Stimulated activated CD8-positive, alpha-beta memory T cell treated with anti-CD3 and anti-CD28 coated beads, Interleukin-15, amount 100 ng/mL, for 24 hours (primary cell): Measurements from ENCODE around the gene GNPNAT1.
A peak's percentile ranks its signal among the peaks of the same experiment; 100 is the strongest.

ENCODE experiments used
- DNase-seq: peaks from one replicate; pipeline ENCODE4 v3.0.0-alpha.2; 2020; ENCODE audit warnings: low read depth

GNPNAT1 gene

DNA sequence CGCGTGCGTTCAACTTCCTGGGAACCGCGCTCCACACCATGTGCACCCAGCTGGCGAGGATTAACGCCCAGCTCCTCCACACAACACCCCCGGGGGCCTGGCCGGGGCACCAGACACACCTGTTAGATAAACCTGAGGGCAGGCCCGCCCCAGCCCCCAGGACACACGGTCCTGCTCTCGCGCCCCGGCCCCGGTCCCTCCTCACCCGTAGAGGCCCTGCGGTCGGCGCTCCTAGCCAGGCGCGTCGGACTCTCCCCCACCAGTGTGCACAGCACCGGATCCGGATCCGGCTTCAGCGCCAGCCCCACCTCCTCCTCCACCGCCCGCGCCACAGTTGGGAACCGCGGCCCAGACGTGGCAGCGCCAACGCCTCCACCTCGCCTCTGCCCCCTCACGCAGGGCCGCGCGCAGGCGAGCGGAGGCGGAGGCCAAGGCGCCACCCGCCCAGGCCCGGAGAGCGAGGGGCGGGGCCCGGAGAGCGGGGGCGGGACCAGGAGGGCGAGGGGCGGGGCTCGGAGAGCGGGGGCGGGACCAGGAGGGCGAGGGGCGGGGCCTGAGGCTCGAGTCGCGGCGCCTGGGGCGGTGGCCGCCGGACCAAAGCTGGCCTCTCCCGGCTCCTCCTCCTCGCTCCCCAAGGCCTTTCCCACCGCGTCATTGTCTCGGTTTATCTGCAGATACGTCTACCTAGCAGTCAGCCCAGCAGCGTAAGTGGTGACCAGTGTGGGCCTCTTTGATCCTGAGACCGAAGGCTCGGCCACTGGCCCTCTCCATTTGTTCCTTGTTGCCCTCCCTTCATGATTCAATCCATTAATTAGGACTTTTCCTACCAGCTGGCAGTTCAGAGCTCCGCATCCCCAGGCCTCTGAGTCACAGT lies at the start of gene GNPNAT1:
TSS of gene GNPNAT1 (minus strand) at position 385 of the 874 bp plus-strand sequence. CDS start 6,957 bp downstream, outside the sequence.
- peak; percentile 60 for DNase-seq

DNA sequence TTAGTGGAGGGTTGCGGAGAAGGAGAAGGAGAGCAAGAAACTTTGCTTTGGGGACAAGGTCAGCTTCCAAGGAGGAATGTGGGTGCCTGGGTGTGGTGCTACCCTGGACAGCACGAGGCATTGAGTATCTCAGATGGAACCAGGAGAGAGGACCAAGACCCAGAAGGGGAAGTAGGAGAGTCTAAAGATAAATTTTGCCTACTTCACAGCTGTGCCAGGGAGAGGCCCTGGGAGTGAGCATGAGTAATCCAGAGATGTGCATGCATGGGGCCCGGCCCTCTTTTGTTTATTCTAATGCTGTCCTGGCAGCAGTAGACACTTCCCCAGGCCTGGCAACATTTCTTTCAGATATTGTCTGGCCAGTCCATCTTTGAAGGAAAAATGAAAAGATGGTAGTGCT lies 49.5 kb upstream of the GNPNAT1 start:
- DNase-seq: no peak

DNA sequence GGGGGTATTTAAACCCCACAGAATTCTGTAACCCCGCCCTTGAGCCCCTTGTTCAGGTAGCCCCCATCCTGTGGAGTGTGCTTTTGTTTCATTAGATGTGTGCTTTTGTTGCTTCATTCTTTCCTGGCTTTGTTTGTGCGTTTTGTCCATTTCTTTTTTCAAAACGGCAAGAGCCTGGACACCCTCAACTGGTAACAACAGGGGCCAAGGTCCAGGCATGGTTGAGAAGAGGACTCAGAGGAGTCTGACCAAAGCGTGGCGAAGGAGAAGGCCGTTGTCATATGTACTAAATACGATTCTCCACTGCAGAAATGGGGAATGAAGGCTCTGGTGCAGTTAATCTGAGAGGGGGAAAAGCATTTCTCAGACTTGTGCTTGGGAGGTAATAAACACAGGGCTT lies 46.0 kb upstream of the GNPNAT1 start:
- no peak for DNase-seq

DNA sequence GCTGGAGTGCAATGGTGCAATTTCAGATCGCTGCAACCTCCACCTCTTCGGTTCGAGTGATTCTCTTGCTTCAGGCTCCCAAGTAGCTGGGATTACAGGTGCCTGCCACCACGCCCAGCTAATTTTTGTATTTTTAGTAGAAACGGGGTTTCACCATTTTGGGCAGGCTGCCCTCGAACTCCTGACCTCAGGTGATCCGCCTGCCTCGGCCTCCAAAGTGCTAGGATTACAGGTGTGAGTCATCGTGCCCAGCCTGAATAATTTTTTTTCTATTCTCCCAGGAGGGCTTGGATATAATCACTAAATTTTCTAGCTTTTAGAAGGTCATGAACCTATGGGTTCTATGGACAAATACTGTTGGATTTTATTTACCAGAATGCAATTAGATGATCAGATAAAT lies 44.7 kb upstream of the GNPNAT1 start:
- no peak for DNase-seq

GRCh38 chr14:52835122-52835903 lies 43.9 kb upstream of the GNPNAT1 start:
- DNase-seq: no peak

DNA sequence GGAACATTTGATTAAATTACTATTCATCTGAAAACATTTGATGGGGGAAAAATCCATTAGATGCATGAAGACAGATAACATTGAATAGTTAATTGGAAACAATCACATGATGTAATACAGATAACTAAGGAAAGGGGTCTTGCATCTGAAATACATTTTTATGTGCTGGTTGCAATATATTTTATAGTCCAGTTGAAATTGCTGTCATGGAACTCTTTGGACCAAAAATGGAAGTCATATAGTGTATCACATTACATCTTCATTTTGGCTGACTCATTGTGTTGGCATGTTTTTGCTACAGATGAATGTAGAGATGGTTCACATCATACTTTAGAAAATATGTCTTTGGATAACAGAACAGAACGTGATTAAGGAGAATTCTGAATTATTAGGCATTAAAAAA lies 43.0 kb upstream of the GNPNAT1 start:
- DNase-seq: no peak

- DNase-seq: no peak
Observed at GRCh38 chr14:52833891-52834290, 42.5 kb upstream of the GNPNAT1 start.

- DNase-seq: no peak
Observed at GRCh38 chr14:52829527-52830185, 38.2 kb upstream of the GNPNAT1 start.

DNA sequence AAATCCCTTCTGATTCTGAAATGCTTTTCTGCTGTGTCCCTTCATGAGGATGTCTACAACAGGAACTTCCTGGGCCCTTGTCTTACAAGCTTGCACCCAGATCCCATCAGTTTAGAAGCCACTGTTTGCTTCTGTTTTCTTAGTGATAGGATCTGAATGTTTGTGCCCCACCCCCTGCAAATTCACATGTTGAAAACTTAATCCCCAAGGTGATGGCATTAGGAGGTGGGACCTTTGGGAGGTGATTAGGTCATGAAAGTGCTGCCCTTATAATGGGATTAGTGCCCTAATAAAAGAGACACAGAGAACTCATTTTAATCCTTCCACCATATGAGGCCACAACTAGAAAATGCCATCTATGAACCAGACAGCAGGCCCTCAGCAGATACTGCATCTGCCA lies 36.0 kb upstream of the GNPNAT1 start:
- no peak for DNase-seq

DNA sequence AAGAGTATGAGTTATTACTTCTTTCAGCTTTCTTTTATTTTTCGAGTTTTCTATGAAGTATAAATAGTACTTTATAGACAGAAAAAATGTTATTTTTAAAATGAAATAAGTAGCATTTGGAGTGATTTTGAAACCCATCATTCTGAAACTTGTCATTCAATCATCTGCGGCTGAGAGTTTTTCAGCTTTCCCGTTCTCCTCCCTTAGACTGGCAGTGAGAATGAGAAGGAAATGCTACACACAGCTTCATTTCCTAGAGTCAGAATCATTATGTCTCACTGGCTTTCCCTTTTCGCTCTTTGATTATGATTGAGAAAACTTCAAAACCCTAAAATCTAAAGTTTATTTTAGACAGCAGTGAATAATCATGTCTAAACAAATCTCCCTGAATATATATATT lies 33.7 kb upstream of the GNPNAT1 start:
- DNase-seq: no peak

GRCh38 chr14:52824462-52824861 lies 33.1 kb upstream of the GNPNAT1 start:
- DNase-seq: no peak

- DNase-seq: no peak
Observed at GRCh38 chr14:52821805-52822250, 30.4 kb upstream of the GNPNAT1 start.

- no peak for DNase-seq
Observed at GRCh38 chr14:52808101-52808500, 16.7 kb upstream of the GNPNAT1 start.

- no peak for DNase-seq
Observed at GRCh38 chr14:52806115-52806514, 14.7 kb upstream of the GNPNAT1 start.

DNA sequence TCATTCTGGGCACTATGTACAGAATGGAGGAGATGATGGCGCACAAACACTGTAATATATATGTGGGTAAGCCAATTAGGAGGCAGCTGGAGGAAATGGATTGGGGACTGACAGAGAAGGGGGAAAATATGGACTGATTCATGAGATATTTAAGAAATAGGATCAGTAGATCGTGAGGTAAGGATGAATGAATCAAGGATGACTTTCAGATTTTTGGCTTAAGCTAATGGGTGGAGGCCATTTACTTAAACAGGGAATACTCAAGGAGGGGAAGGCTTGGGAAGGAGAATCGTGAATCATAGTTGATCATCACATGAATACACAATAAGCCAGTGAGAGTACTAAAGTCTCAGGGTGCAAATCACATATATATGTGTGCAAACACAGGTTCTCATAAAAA lies 11.2 kb upstream of the GNPNAT1 start:
- DNase-seq: no peak

GRCh38 chr14:52801014-52801712 lies 9.8 kb upstream of the GNPNAT1 start:
- no peak for DNase-seq

- no peak for DNase-seq
Observed at GRCh38 chr14:52798826-52799225, 7.4 kb upstream of the GNPNAT1 start.

GRCh38 chr14:52797653-52798052 lies 6.2 kb upstream of the GNPNAT1 start:
- DNase-seq: no peak

- no peak for DNase-seq
Observed at GRCh38 chr14:52793061-52793460, 1.7 kb upstream of the GNPNAT1 start.

DNA sequence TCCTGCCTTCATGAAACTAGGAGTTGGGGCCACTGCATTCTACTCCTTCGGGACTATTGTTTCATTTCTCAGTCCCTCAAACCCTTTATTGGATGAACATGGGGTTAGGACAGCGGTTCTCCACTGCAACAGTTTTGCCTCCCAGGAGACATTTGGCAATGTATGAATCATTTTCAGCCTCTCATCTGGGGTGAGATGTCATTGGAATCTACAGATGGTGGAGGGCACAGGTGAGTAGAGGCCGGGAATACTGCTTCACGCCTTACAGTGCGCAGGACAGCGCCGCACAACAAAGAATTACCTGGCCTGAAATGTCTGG lies 649 bp upstream of the GNPNAT1 start:
- DNase-seq: no peak

DNA sequence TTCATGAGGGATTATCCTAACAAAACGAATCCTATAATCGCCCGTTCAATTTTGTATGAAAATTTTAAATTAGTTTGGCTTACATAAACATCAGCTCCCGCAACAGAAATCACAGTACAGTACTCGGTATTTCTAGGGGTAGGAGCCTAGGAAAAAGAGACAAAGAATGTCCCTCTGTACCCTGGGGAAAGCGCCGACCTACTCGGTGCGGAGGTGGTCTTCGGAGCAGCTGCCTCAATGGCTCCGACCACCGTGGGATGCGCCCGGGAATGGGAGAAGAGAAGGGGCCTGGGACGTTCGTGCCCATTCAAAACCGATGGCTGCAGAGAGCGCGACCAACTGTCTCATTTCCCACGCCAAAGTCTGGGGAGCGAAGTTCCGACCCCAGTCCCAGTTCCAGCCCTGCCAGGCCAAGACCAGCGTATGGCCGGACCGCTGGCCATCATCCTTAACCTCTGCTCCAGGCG lies 618 bp downstream of the GNPNAT1 start:
- no peak for DNase-seq
